SK-N-SH (cell line): Measurements from ENCODE around the gene ACIN1. TPM values are rescaled to one million over a fixed set of nuclear protein-coding genes. Genes with fewer than 3 reads are reported as not detected.

Experiments used
- CTCF ChIA-PET: fragments of 300-600, 350-600 bp; formaldehyde crosslinking; extraction: SDS; loops from one replicate; lab custom pipeline; 2021; lab: Yijun Ruan, JAX
- POLR2A ChIA-PET: fragments of 350-600 bp; sonication (Branson Sonifier 250); formaldehyde crosslinking; extraction: SDS; loops from one replicate; lab custom pipeline; 2020; ENCODE audit warnings: antibody characterized with exemption, inconsistent platforms; lab: Yijun Ruan, JAX
- DNase-seq: peaks from one replicate; pipeline ENCODE4 v3.0.0; 2012
- H2AFZ ChIP-seq: fragments of 200-600 bp; sonication (generic); 2 replicates; pipeline ENCODE4 v1.8.1; 2016; ENCODE audit warnings: antibody characterized with exemption, mild to moderate bottlenecking, low read depth
- H3F3A ChIP-seq: fragments of 200-600 bp; sonication (generic); replicated peaks from 2 replicates; pipeline ENCODE3; 2016; ENCODE audit warnings: antibody characterized with exemption, mild to moderate bottlenecking; ENCODE audit not compliant: insufficient read depth
- H3K27ac ChIP-seq, 2 experiments: fragments of 200-500 bp in 1 of 2; fragments of 200-600 bp in 1 of 2; sonication (Bioruptor generic) in 1 of 2; sonication (generic), shearing (Covaris generic) in 1 of 2; 2 replicates each; pipeline versions ENCODE4 v1.5.1 to v1.6.1; 2014 to 2016; ENCODE audit warnings: low read depth in 2 of 2, inconsistent platforms in 1 of 2, low read length in 1 of 2, mild to moderate bottlenecking in 1 of 2, mixed read lengths in 1 of 2
- H3K27me3 ChIP-seq: fragments of 200-600 bp; sonication (generic), shearing (Covaris generic); 2 replicates; pipeline ENCODE4 v1.6.1; 2016; ENCODE audit warnings: mixed run types; ENCODE audit not compliant: insufficient read depth
- H3K36me3 ChIP-seq, 2 experiments: fragments of 200-500 bp in 1 of 2; fragments of 200-600 bp in 1 of 2; sonication (Bioruptor generic) in 1 of 2; sonication (generic) in 1 of 2; replicated peaks in 1 of 2; 2 replicates each; pipeline versions ENCODE3 to v1.5.1; 2014 to 2016; ENCODE audit warnings: low read length in 1 of 2, mild to moderate bottlenecking in 1 of 2; ENCODE audit not compliant: insufficient read depth in 2 of 2, control insufficient read depth in 1 of 2
- H3K4me1 ChIP-seq, 2 experiments: fragments of 200-500 bp in 1 of 2; fragments of 200-600 bp in 1 of 2; sonication (Bioruptor generic) in 1 of 2; sonication (generic), shearing (Covaris generic) in 1 of 2; 2 replicates each; pipeline versions ENCODE4 v1.5.1 to v1.6.1; 2014 to 2016; ENCODE audit warnings: low read depth in 1 of 2, low read length in 1 of 2, mixed run types in 1 of 2; ENCODE audit not compliant: insufficient read depth in 2 of 2, control insufficient read depth in 1 of 2
- H3K4me2 ChIP-seq: fragments of 200-600 bp; sonication (generic), shearing (Covaris generic); 2 replicates; pipeline ENCODE4 v1.6.1; 2017; ENCODE audit warnings: mixed run types
- H3K4me3 ChIP-seq, 2 experiments: fragments of 200-500 bp in 1 of 2; fragments of 200-600 bp in 1 of 2; sonication (Bioruptor generic) in 1 of 2; sonication (generic), shearing (Covaris generic) in 1 of 2; 2 replicates each; pipeline versions ENCODE4 v1.5.1 to v1.8.1; 2014 to 2016; ENCODE audit warnings: low read depth in 2 of 2, inconsistent platforms in 1 of 2, low read length in 1 of 2, mild to moderate bottlenecking in 1 of 2, mixed read lengths in 1 of 2, moderate library complexity in 1 of 2
- H3K79me2 ChIP-seq: fragments of 200-600 bp; sonication (generic); 2 replicates; pipeline ENCODE4 v1.8.1; 2017; ENCODE audit warnings: mild to moderate bottlenecking; ENCODE audit not compliant: insufficient read depth
- H3K9ac ChIP-seq: fragments of 200-600 bp; sonication (generic); 2 replicates; pipeline ENCODE4 v1.6.1; 2017; ENCODE audit warnings: mixed run types
- H3K9me2 ChIP-seq: fragments of 200-600 bp; sonication (generic); 2 replicates; pipeline ENCODE4 v1.6.1; 2017; ENCODE audit warnings: mixed run types
- H3K9me3 ChIP-seq: fragments of 200-600 bp; sonication (generic); 2 replicates; pipeline ENCODE4 v1.6.1; 2017; ENCODE audit warnings: mixed run types, mild to moderate bottlenecking, moderate library complexity
- H4K20me1 ChIP-seq: fragments of 200-600 bp; sonication (generic); 2 replicates; pipeline ENCODE4 v1.6.1; 2017; ENCODE audit warnings: mild to moderate bottlenecking, mixed run types; ENCODE audit not compliant: insufficient read depth
- CHD2 ChIP-seq: fragments of 150-350 bp; IDR thresholded peaks from 2 replicates; pipeline ENCODE4 v1.6.1; 2018; ENCODE audit warnings: low read length; ENCODE audit not compliant: partially characterized antibody
- CTCF ChIP-seq: fragments of 200-600 bp; sonication (generic); IDR thresholded peaks from 2 replicates; pipeline ENCODE4 v1.6.1; 2017; ENCODE audit warnings: antibody characterized with exemption, mild to moderate bottlenecking, moderate library complexity
- ELF1 ChIP-seq: IDR thresholded peaks from 2 replicates; pipeline ENCODE4 v1.4.0; 2012
- EP300 ChIP-seq, 2 experiments: IDR thresholded peaks; 2 replicates each; pipeline versions ENCODE4 v1.4.0 to v1.6.1; 2012; ENCODE audit warnings: borderline replicate concordance in 1 of 2, low read depth in 1 of 2, low read length in 1 of 2
- FOXJ3 ChIP-seq: sonication (generic); formaldehyde crosslinking; IDR thresholded peaks from 2 replicates; pipeline ENCODE4 v1.5.1; 2020; ENCODE audit warnings: mild to moderate bottlenecking, missing genetic modification reagents
- FOXM1 ChIP-seq: IDR thresholded peaks from 2 replicates; pipeline ENCODE4 v1.4.0; 2012; ENCODE audit warnings: low read depth, mild to moderate bottlenecking
- GATA2 ChIP-seq: sonication (generic); formaldehyde crosslinking; IDR thresholded peaks from 2 replicates; pipeline ENCODE4 v1.5.0; 2020; ENCODE audit warnings: mild to moderate bottlenecking, missing genetic modification reagents
- IRF3 ChIP-seq: fragments of 150-350 bp; IDR thresholded peaks from 2 replicates; pipeline ENCODE4 v1.6.1; 2016; ENCODE audit warnings: mild to moderate bottlenecking, low read depth, low read length
- MXI1 ChIP-seq: IDR thresholded peaks from 2 replicates; pipeline ENCODE4 v1.6.1; 2012; ENCODE audit warnings: mild to moderate bottlenecking, low read depth, low read length, improper control_type of control experiment
- NFIC ChIP-seq: IDR thresholded peaks from 2 replicates; pipeline ENCODE4 v1.4.0; 2012; ENCODE audit warnings: borderline replicate concordance
- NRF1 ChIP-seq: IDR thresholded peaks from 2 replicates; pipeline ENCODE4 v1.6.1; 2012; ENCODE audit warnings: low read depth, mild to moderate bottlenecking, low read length
- POLR2AphosphoS5 ChIP-seq: IDR thresholded peaks from 2 replicates; pipeline ENCODE4 v1.6.1; 2012; ENCODE audit warnings: low read depth, low read length
- RCOR1 ChIP-seq: fragments of 150-350 bp; IDR thresholded peaks from 2 replicates; pipeline ENCODE4 v1.6.1; 2017; ENCODE audit warnings: antibody characterized with exemption, low read length
- RXRA ChIP-seq: IDR thresholded peaks from 2 replicates; pipeline ENCODE4 v1.4.0; 2012; ENCODE audit warnings: low read depth, mild to moderate bottlenecking, borderline replicate concordance
- SMC3 ChIP-seq: IDR thresholded peaks from 2 replicates; pipeline ENCODE4 v1.6.1; 2012; ENCODE audit warnings: low read depth, low read length, improper control_type of control experiment
- TAF1 ChIP-seq: IDR thresholded peaks from 2 replicates; pipeline ENCODE4 v1.6.1; 2012; ENCODE audit warnings: low read depth, mild to moderate bottlenecking, low read length, moderate library complexity, borderline replicate concordance
- TCF12 ChIP-seq: IDR thresholded peaks from 2 replicates; pipeline ENCODE4 v1.4.0; 2012
- TEAD4 ChIP-seq: IDR thresholded peaks from 2 replicates; pipeline ENCODE4 v1.4.0; 2012; ENCODE audit warnings: mild to moderate bottlenecking, borderline replicate concordance; ENCODE audit not compliant: insufficient read depth
- USF1 ChIP-seq: IDR thresholded peaks from 2 replicates; pipeline ENCODE4 v1.4.0; 2012; ENCODE audit warnings: low read depth, borderline replicate concordance
- USF2 ChIP-seq: fragments of 150-350 bp; IDR thresholded peaks from 2 replicates; pipeline ENCODE4 v1.6.1; 2017; ENCODE audit warnings: antibody characterized with exemption, low read length, low read depth, borderline replicate concordance
- WGBS: methylation state at CpG from one replicate; pipeline ENCODE4 v1.1.6; 2017; ENCODE audit warnings: low lambda C conversion rate; 5-methylcytosine and 5-hydroxymethylcytosine counted together
- polyA plus RNA-seq, 3 experiments: library from polyadenylated mRNA; depleted of rRNA; stranded (reverse); fragments of >200 nt; gene quantifications; 2 replicates each; pipeline ENCODE4 v1.2.3, GENCODE V29; 2012

The ACIN1 gene
- polyA plus RNA-seq, 1 of the 3 experiments (the other 2 are of a cell fraction) = 159 TPM

GRCh38 chr14:23136566-23137133 lies 41.7 kb upstream of the ACIN1 start:
- no peak for DNase-seq
- Histone ChIP-seq H3K9ac (no peak overlapping the region), H3K36me3 (no peaks in the 10 kb centered on the region), H4K20me1 (no peaks in the 10 kb centered on the region), H3K27ac (no peak overlapping the region), H3K4me3 (no peak overlapping the region), H3K9me2 (no peaks in the 10 kb centered on the region), H3F3A (no peaks in the 10 kb centered on the region), H3K4me1 (no peaks in the 10 kb centered on the region), H3K27me3 (no peaks in the 10 kb centered on the region; the same call in 1 of the 2 replicates), H3K9me3 (no peaks in the 10 kb centered on the region), H3K4me2 (no peak overlapping the region), H3K79me2 (no peaks in the 10 kb centered on the region), H2AFZ (no peak overlapping the region)
- ChIA-PET POLR2A (no interaction called here), CTCF (interaction anchor here (0.9 to 3.0 kb wide), 4 partner anchors 9 to 50 kb away, joined by 3 to 14 read pairs (median 4); no protein-coding TSS in a partner anchor)
- WGBS = 86% methylated on average over 16 of the region's 16 CpGs
- TF ChIP-seq POLR2AphosphoS5 (no peak), FOXM1 (no peak), EP300 (IDR thresholded peaks at IDR 0.05; ENCODE audit: borderline replicate concordance in 1 of 2, low read depth in 1 of 2, low read length in 1 of 2) (no peak), IRF3 (no peak)

- Histone ChIP-seq H3K27me3 (no peaks in the 10 kb centered on the region), H3K9me3 (no peaks in the 10 kb centered on the region), H3K36me3 (no peaks in the 10 kb centered on the region), H3K79me2 (no peaks in the 10 kb centered on the region), H3K9ac (no peak overlapping the region), H3F3A (no peaks in the 10 kb centered on the region), H4K20me1 (no peaks in the 10 kb centered on the region), H3K4me2 (no peak overlapping the region), H2AFZ (no peak overlapping the region), H3K27ac (no peak overlapping the region), H3K9me2 (no peaks in the 10 kb centered on the region), H3K4me3 (no peak overlapping the region), H3K4me1 (no peaks in the 10 kb centered on the region)
- ChIA-PET CTCF (interaction anchor here (0.7 to 0.8 kb wide), 2 partner anchors 55 to 57 kb away, joined by 3 read pairs; no protein-coding TSS in a partner anchor), POLR2A (no interaction called here)
- no peak for DNase-seq
- WGBS = 45% methylated on average over 8 of the region's 8 CpGs
- no peak for TF ChIP-seq TCF12
- TF ChIP-seq USF2 = no peak
- no peak for TF ChIP-seq MXI1
- no peak for TF ChIP-seq NFIC
- TF ChIP-seq TEAD4 = no peak
- TF ChIP-seq GATA2 (CRISPR knock-in tag) = no peak
- TF ChIP-seq CTCF = no peak
- no peak for TF ChIP-seq TAF1
- TF ChIP-seq NRF1 = no peak
- no peak for TF ChIP-seq RXRA
- no peak for TF ChIP-seq FOXM1
- no peak for TF ChIP-seq FOXJ3 (CRISPR knock-in tag)
- no peak for TF ChIP-seq ELF1
- TF ChIP-seq IRF3 = no peak
- TF ChIP-seq SMC3 = no peak
- no peak for TF ChIP-seq CHD2
- no peak for TF ChIP-seq RCOR1
- no peak for TF ChIP-seq USF1
These were observed 38.0 kb upstream of the ACIN1 start for GRCh38 chr14:23132970-23133369.
